HG02943 (cell line): ENCODE data around the gene TIAM2.

Experiments
- ATAC-seq: cut with Tn5 transposase; IDR thresholded peaks from one replicate; pipeline ENCODE4 v1.9.1; 2021; ENCODE audit warnings: mild to moderate bottlenecking, low read depth, moderate library complexity; ENCODE audit not compliant: unreplicated experiment

Gene TIAM2

GRCh38 chr6:155022721-155023120 lies 27.6 kb downstream of the TIAM2 start:
- no peak for ATAC-seq

DNA sequence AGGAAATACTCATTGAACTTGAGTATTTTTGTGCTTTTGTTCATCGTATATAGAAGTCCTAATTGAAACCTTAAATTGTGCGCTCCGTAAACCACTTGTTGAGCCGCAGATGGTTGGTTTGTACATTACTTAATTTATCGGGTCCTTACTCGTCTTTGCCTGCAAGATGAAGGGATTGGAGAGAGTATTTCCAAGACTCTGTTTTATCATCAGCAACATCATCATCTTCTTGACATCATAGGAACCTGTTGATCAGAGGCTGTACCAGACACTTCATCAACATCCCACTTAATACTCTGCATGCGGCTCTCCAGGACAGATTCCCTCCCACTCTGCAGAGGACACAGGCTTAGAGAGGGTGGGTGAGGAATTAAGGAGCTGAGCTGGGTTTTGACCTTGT lies 28.6 kb downstream of the TIAM2 start:
- no peak for ATAC-seq

DNA sequence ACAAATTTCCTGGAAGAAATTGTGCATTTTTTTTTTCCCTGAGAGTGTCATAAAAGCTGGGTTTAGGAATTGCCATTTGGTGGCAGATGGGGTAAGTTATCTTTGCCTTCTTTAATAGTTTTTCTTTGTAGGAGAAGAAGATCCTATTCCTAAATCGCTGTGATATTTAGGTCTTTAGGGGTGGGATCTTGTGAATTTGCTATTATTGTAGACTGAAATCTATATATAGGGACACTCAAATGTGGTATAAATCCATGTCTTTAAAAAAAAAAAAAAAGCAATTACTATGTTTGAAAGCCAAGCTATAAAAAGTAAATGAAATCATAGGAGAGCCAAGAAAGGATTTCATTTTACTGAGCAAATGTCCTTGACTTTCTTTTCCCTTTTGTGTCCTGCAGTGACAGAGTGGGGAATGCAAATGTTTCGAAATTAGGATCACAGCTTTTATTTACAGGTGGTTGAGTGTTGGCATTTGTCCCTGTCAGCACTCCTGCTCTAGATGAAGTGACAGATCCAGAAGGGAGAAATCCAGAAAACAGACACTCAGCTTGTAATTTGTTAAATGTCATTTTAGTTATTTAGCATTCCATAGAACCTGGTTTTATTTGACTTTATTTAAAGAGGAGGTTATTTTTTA lies 29.4 kb downstream of the TIAM2 start:
- no peak for ATAC-seq

- no peak for ATAC-seq
Observed at GRCh38 chr6:155026022-155026705, 31.0 kb downstream of the TIAM2 start.

GRCh38 chr6:155026706-155027045 lies 31.6 kb downstream of the TIAM2 start:
- no peak for ATAC-seq

DNA sequence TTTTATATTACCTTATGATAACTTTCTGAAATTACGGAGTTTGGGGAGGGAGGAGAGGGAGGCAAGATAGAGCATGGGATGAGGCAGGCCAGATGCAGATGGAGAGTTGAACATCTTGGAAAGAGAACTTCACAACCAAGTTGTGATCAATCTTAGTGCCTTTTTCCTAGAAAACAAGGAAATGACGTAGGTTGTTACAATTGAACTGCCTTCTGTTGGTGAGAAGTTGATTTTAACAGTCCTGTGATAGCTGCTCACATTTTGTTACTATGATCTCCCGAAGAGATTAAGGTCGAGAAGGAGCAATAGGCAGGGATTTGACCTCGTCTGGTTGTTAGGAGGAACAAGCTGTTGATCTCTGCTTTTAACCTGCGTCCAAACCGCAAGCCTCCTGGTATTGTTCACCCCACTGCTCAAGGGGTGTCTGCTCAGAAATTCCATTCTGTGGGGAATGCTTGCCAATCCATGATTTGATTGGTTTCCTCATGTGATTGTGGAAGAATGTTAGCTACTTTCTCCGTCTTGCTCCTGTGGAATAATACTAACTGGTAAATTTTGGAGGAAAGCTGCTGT lies 35.1 kb downstream of the TIAM2 start:
- ATAC-seq, result no peak

- ATAC-seq, result no peak
Observed at GRCh38 chr6:155031091-155031490, 36.0 kb downstream of the TIAM2 start.

DNA sequence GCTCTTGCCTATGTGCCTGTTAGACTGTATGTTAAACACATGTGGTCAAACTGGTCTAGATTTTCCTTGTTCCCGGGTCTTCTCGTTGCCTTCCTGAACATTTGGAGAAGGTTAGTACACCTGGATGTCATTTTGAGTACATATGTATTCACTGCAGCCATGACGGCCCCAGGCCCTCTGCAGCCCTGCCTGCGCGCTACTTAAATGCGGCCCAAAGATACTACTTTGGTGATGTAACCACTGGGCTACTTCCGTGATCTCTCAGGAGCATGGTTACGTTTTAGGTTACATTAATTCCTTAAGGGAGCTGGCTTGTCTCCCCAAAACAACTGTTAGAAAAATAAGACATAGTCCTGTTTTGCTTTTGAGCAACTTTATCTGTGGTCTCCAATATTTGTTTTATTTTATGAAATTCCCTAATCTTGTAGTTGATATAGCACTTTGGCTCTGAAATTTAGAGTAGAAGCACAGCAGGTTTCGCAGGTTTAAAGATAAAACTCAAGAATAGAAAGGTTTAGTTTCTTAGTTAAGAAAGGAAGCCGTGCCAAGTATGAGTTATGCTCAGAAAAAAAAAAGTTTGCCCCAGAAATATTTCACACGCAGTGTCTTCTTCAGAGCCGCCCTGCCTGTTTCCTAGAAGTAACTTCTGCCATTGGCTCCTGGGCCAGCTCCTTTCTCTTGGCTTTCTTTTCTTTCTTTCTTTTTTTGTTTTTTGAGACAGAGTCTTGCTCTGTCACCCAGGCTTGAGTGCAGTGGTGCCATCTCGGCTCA lies 38.1 kb downstream of the TIAM2 start:
- ATAC-seq, result no peak

DNA sequence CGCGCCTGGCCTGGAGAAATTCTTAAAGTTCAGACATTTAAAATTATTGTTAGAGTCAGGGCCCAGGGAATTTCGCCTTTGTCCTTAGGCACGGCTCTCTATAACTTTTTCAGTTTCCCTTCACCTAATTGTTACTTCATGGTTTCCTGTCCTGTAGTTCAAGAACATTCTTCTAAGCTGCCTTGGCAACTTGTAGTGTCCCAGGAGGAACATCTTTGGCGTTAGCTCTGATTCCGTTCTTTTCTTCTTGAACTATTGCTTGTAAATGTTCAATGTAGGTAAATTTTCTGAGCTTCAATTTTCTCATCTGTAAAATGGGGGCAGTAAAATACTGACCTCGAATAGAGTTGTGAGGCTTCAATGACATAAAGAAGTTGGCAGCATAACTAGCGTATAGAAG lies 41.8 kb downstream of the TIAM2 start:
- no peak for ATAC-seq

DNA sequence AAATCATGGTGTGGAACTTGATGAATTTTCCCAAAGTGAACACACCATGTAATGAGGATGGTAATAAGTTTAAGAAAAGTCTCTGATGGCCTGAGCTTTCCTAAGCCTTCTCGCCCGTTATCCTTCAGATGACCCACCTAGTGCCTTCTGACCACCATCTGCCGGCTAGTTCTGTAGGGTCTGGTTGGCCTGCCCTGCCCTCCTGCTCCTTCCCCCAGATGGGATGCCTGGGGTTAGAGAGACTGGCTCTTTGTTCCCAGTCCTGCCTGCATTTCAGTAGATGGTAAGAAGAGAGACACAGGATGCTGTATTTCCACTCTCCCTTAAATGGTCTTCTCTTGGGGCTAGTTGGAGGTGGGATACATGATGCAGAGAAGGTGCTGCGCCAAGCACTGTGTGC lies 43.0 kb downstream of the TIAM2 start:
- ATAC-seq, result no peak

DNA sequence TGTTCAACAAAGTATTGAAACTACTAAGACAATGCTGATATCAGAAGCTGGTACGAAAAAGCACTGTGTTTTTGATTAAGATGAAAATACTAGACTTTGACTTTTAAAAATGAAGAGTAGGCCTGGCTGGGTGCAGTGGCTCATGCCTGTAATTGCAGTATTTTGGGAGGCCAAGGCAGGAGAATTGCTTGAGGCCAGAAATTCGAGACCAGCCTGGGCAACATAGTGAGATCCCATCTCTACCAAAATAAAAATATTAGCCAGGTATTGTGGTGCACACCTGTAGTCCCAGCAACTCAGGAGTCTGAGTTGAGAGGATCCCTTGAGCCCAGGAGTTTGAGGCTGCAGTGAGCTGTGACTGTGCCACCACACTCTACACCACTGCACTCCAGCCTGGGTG lies 43.4 kb downstream of the TIAM2 start:
- ATAC-seq, result no peak

- ATAC-seq, result no peak
Observed at GRCh38 chr6:155039618-155040017, 44.5 kb downstream of the TIAM2 start.

GRCh38 chr6:155040154-155040553 lies 45.0 kb downstream of the TIAM2 start:
- ATAC-seq, result no peak

- ATAC-seq, result no peak
Observed at GRCh38 chr6:155040901-155041650, 46.0 kb downstream of the TIAM2 start.

DNA sequence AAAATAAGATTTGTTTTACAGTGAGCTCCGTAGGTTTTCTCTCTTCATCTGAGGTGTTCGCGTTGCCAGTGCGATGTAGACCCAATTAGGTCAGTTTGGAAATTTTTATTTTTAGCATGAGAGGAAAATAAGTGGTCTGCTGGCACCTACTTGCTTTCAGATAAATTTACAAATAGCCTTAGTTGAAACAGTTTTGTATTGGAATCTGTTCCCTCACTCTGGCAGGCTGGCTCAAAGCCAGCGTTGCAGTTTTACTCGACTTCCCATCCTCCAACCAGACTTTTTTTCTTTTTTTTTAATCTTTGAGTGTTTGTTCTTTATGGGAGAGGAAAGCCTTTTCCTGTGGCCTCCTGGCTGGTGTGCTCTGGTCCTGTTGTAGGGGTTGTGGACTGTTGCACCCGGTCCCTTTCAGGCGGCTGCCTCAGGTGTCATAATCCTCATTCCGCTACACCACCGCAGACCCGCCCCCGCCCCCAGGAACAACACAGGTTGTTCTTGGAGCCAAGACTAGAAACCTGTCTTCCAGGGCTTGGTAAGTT lies 46.7 kb downstream of the TIAM2 start:
- no peak for ATAC-seq

DNA sequence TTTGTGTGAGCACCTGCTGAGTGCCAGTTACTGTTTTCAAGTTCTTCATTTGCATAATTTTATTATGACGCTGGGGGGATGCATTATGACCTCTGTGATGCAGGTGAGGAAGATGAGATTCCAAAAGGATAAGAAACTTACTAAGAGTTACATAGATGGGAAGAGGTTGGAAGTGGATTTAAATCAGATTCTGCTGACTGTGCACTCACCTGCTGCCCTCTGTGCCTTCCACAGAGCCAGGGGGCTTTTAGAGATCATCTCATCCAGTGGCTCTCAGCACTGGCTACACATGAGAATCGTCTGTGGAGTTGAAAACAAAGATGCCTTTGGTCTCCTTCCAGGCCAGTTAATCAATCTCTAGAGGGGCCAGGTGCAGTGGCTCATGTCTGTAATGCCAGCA lies 47.9 kb downstream of the TIAM2 start:
- ATAC-seq, result no peak

DNA sequence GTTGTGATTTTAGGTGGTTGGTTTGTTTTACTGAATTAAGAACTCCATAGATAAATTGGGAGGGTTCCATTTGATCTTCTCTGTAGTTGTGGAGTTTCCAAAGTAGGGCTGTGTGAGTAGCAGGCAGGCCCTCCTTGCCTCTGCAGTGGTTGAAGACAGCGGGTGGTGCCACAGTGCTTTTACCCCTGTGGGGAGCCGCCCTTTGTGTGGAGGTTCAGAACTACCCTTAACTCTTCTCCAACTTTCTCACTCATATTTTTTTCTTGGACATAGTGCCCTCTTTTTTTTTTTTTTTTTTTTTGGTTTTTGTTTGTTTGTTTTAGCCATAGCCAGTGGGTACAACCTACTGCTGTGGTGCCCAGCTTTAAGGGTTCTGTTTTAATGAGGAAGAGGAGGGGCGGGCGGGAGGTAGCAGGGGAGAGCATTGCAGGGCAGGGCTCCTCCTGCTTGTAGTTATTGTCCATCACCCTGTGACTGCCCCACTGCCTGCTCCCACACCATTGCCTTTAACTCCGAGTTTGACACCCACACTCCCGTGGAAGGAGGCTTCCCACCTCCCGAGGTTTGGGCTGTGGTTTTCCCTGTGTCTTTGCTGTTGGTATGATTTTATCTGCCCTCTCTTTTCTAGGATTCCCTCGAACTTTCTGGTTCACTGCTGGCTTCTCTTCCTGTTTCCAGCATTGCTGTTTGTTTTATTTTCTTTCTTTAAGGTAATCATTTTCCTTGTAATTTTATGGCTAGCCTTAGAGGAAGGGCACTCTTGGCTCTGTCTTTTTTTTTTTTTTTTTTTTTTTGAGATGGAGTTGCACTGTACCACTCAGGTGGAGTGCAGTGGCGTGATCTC lies 50.7 kb downstream of the TIAM2 start:
- no peak for ATAC-seq

DNA sequence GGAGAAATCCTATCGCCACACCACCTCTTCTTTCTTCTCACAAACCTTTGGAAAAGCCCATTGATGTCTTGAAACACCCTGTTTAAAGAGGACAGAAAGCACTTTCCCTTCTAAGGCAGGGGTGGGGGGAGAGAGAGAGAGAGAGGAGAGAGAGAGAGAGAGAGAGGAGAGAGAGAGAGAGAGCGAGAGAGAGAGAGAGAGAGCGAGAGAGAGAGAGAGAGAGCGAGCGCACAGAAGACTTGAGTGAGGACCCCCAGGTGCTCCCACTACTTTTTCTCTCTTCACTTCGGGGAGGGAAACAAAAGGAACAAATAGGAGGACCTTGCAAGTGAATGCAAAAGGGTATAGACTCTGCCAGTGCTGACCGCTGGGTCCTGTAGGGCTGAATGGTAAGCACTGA lies 52.4 kb downstream of the TIAM2 start:
- no peak for ATAC-seq

DNA sequence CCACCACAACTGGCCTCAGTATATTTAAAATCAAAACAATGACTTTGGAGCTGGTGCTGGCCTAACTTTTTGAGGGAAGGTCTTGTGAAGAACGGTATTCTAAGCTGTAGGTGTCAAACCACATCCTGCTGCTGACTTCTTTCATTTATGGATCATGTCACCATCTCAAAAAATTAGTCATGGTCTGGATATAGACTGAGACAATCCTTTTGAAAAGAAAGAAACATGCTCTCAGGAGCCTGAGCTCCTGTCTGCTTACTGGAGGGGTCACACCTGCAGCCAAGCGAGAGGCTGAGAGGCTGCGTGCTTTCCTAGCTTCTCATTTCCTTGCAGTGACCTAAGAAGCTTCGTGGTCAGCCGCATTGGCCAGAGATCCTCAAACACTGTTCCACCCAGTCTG lies 55.2 kb downstream of the TIAM2 start:
- ATAC-seq, result peak; percentile 69
